Parathyroid adenoma (tissue), 2 donors: Measurements from ENCODE around the gene PTPRT.

ENCODE experiments used
- H2AFZ ChIP-seq: fragments of 300-600 bp; sonication (generic); one replicate; pipeline ENCODE4 v1.7.0; 2017; ENCODE audit warnings: antibody characterized with exemption, mild to moderate bottlenecking
- H3K27ac ChIP-seq: fragments of 300-600 bp; sonication (generic); one replicate; pipeline ENCODE4 v1.7.0; 2017
- H3K27me3 ChIP-seq: fragments of 300-600 bp; sonication (generic); one replicate; pipeline ENCODE4 v1.7.0; 2017; ENCODE audit warnings: low read length; ENCODE audit not compliant: control insufficient read depth, insufficient read depth
- H3K36me3 ChIP-seq: fragments of 300-600 bp; sonication (generic); one replicate; pipeline ENCODE4 v1.7.0; 2017; ENCODE audit warnings: low read length; ENCODE audit not compliant: control insufficient read depth, insufficient read depth
- H3K4me1 ChIP-seq: fragments of 300-600 bp; sonication (generic); one replicate; pipeline ENCODE4 v1.7.0; 2017; ENCODE audit warnings: control low read depth
- H3K4me2 ChIP-seq: fragments of 300-600 bp; sonication (generic); one replicate; pipeline ENCODE4 v1.7.0; 2017; ENCODE audit warnings: low read length
- H3K4me3 ChIP-seq: fragments of 300-600 bp; sonication (generic); one replicate; pipeline ENCODE4 v1.7.0; 2017; ENCODE audit warnings: low read depth, low read length
- H3K79me2 ChIP-seq: fragments of 300-600 bp; sonication (generic); one replicate; pipeline ENCODE4 v1.7.0; 2017; ENCODE audit warnings: control low read depth
- H3K9ac ChIP-seq: fragments of 300-600 bp; sonication (generic); one replicate; pipeline ENCODE4 v1.7.0; 2017; ENCODE audit warnings: mild to moderate bottlenecking
- H3K9me3 ChIP-seq: fragments of 300-600 bp; sonication (generic); one replicate; pipeline ENCODE4 v1.7.0; 2017; ENCODE audit warnings: low read length; ENCODE audit not compliant: control insufficient read depth
- CTCF ChIP-seq: fragments of 300-600 bp; sonication (generic); IDR thresholded peaks from one replicate; pipeline ENCODE4 v1.7.0; 2017; ENCODE audit warnings: antibody characterized with exemption, mild to moderate bottlenecking
- donor health status: primary hyperparathyroidism.

PTPRT gene

GRCh38 chr20:42594011-42594410 is 595.7 kb downstream of the PTPRT start:
- H3K9ac ChIP-seq = no peak overlapping the region
- H3K4me2 ChIP-seq = no peak overlapping the region
- H2AFZ ChIP-seq = no peak overlapping the region
- no peak overlapping the region for H3K4me3 ChIP-seq
- no peaks in the 10 kb centered on the region for H3K4me1 ChIP-seq
- no peaks in the 10 kb centered on the region for H3K9me3 ChIP-seq
- no peaks in the 10 kb centered on the region for H3K79me2 ChIP-seq
- H3K27ac ChIP-seq = no peak overlapping the region
- TF ChIP-seq CTCF = no peak
- H3K27me3 ChIP-seq = no peaks in the 10 kb centered on the region
- no peaks in the 10 kb centered on the region for H3K36me3 ChIP-seq

DNA sequence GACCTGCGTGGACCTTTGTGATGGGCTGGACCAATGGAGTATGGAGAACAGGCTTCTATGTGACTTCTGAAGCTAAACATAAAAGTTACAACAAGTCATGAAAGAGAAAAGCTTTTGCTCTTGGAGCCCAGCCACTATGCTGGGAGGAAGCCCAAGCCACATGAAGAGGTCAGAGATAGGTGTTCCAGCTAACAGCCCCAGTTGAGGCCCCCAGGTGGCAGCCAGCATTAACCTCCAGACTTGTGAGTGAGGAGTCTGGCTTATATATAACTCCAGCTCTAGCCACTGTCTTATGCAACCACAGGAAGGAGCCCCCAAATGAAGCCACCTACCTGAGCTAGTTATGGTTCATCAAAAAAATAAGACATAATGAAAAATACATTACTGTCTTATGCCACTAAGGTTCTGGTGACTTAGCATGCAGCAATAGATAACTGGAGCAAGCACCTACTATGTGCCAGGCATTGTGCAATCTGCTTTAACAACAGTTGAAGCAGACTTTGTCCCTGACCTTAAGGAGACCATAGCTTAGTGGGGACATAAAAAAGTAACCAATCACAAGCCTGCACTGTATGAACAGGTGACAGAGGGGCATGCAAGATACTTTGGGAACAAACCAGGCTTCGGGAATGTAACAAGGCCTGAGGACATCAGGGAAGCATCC is 599.6 kb downstream of the PTPRT start:
- H3K27me3 ChIP-seq = no peaks in the 10 kb centered on the region
- no peak overlapping the region for H2AFZ ChIP-seq
- no peak overlapping the region for H3K4me3 ChIP-seq
- no peaks in the 10 kb centered on the region for H3K79me2 ChIP-seq
- H3K36me3 ChIP-seq = no peaks in the 10 kb centered on the region
- H3K27ac ChIP-seq = no peak overlapping the region
- no peaks in the 10 kb centered on the region for H3K9me3 ChIP-seq
- H3K9ac ChIP-seq = no peak overlapping the region
- no peak overlapping the region for H3K4me2 ChIP-seq
- no peaks in the 10 kb centered on the region for H3K4me1 ChIP-seq
- TF ChIP-seq CTCF = no peak

- Histone ChIP-seq H3K27me3 (no peaks in the 10 kb centered on the region), H3K27ac (no peak overlapping the region), H3K36me3 (no peaks in the 10 kb centered on the region), H3K79me2 (no peaks in the 10 kb centered on the region), H3K9me3 (no peaks in the 10 kb centered on the region), H3K4me3 (no peak overlapping the region), H2AFZ (no peak overlapping the region), H3K4me1 (no peaks in the 10 kb centered on the region), H3K4me2 (no peak overlapping the region), H3K9ac (no peak overlapping the region)
- TF ChIP-seq CTCF = no peak
These were observed 600.9 kb downstream of the PTPRT start for GRCh38 chr20:42588847-42589246.

DNA sequence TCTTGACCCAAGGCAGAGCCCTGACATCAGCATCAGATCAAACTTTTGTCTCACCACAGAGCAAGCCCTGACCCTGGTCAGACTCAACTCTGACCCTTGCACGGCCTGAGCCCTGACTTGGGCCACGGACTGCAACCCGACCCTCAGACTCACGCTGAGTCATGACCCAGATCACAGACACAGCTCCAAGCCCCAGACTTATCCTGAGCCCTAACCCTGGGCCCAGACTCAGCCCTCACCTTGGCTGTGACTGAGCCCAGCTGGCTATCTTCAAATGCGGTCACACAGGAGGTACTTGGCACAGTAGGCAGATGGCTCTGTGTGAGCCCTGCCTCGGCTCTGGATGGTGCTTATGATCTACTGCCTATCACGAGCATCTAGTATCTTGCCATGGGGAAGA is 602.3 kb downstream of the PTPRT start:
- no peaks in the 10 kb centered on the region for H3K4me1 ChIP-seq
- H3K4me3 ChIP-seq = no peak overlapping the region
- no peak overlapping the region for H3K27ac ChIP-seq
- H2AFZ ChIP-seq = no peak overlapping the region
- H3K79me2 ChIP-seq = no peaks in the 10 kb centered on the region
- no peak overlapping the region for H3K9ac ChIP-seq
- H3K9me3 ChIP-seq = no peaks in the 10 kb centered on the region
- H3K4me2 ChIP-seq = no peak overlapping the region
- H3K27me3 ChIP-seq = no peaks in the 10 kb centered on the region
- TF ChIP-seq CTCF = no peak
- H3K36me3 ChIP-seq = no peaks in the 10 kb centered on the region

DNA sequence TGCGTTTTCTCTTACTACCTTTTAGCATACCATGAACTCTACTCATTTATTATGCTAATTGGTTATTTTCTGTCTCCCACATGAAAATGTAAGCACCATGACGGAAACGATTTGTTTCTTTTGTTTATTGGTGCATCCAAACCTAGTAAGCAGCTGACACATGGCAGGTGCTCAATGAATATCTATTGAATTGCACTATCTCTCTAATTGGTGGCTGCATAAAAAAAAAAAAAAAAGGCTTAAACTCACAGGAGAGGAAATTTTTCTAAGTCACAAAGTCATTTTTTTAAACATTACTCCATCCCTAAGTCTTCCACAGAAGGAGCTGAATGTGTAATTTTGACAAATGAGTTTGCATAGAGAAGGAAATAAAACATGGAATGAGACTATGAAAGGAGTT is 608.4 kb downstream of the PTPRT start:
- no peak overlapping the region for H3K27ac ChIP-seq
- no peak overlapping the region for H3K4me3 ChIP-seq
- H3K36me3 ChIP-seq = no peaks in the 10 kb centered on the region
- H3K4me2 ChIP-seq = no peak overlapping the region
- H2AFZ ChIP-seq = no peak overlapping the region
- no peaks in the 10 kb centered on the region for H3K27me3 ChIP-seq
- H3K9ac ChIP-seq = no peak overlapping the region
- H3K4me1 ChIP-seq = no peaks in the 10 kb centered on the region
- H3K79me2 ChIP-seq = no peaks in the 10 kb centered on the region
- no peaks in the 10 kb centered on the region for H3K9me3 ChIP-seq
- TF ChIP-seq CTCF = no peak
